ENCODE measurements around the gene HABP4.
A peak's percentile ranks its signal among the peaks of the same experiment; 100 is the strongest.

Gene HABP4

GRCh38 chr9:96435345-96435744, 14.6 kb upstream of the HABP4 start:
- no peak for DNase-seq (ENCODE audit: low spot score)

GRCh38 chr9:96436063-96436455, 13.9 kb upstream of the HABP4 start:
- DNase-seq (ENCODE audit: low spot score) = no peak

- no peak for DNase-seq (ENCODE audit: low spot score)
These were observed 13.4 kb upstream of the HABP4 start for GRCh38 chr9:96436456-96437126.

GRCh38 chr9:96437454-96437853, 12.5 kb upstream of the HABP4 start:
- DNase-seq (ENCODE audit: low spot score) = no peak

GRCh38 chr9:96440671-96441199, 9.2 kb upstream of the HABP4 start:
- no peak for DNase-seq (ENCODE audit: low spot score)

GRCh38 chr9:96441798-96442445, 8.0 kb upstream of the HABP4 start:
- DNase-seq (ENCODE audit: low spot score) = peak; percentile 83

GRCh38 chr9:96442491-96442890, 7.5 kb upstream of the HABP4 start:
- DNase-seq (ENCODE audit: low spot score) = peak; percentile 38

GRCh38 chr9:96447406-96447805, 2.6 kb upstream of the HABP4 start:
- no peak for DNase-seq (ENCODE audit: low spot score)

- no peak for DNase-seq (ENCODE audit: low spot score)
These were observed 1.3 kb upstream of the HABP4 start for GRCh38 chr9:96448546-96449170.

- no peak for DNase-seq (ENCODE audit: low spot score)
These were observed 485 bp upstream of the HABP4 start for GRCh38 chr9:96449523-96449844.

- DNase-seq (ENCODE audit: low spot score) = peak; percentile 60
These were observed 902 bp downstream of the HABP4 start for GRCh38 chr9:96450613-96451528.

GRCh38 chr9:96453625-96454024, 3.7 kb downstream of the HABP4 start:
- peak; percentile 76 for DNase-seq (ENCODE audit: low spot score)

GRCh38 chr9:96457266-96457665, 7.3 kb downstream of the HABP4 start:
- DNase-seq (ENCODE audit: low spot score) = no peak

- DNase-seq (ENCODE audit: low spot score) = no peak
These were observed 8.3 kb downstream of the HABP4 start for GRCh38 chr9:96458226-96458625.

GRCh38 chr9:96459268-96460007, 9.5 kb downstream of the HABP4 start:
- no peak for DNase-seq (ENCODE audit: low spot score)

- no peak for DNase-seq (ENCODE audit: low spot score)
These were observed 10.5 kb downstream of the HABP4 start for GRCh38 chr9:96460470-96460869.

GRCh38 chr9:96460882-96461281, 10.9 kb downstream of the HABP4 start:
- DNase-seq (ENCODE audit: low spot score) = no peak

- no peak for DNase-seq (ENCODE audit: low spot score)
These were observed 11.4 kb downstream of the HABP4 start for GRCh38 chr9:96461336-96461735.

- no peak for DNase-seq (ENCODE audit: low spot score)
These were observed 12.6 kb downstream of the HABP4 start for GRCh38 chr9:96462541-96462940.

GRCh38 chr9:96464426-96464825, 14.5 kb downstream of the HABP4 start:
- no peak for DNase-seq (ENCODE audit: low spot score)

- DNase-seq (ENCODE audit: low spot score) = no peak
These were observed 17.8 kb downstream of the HABP4 start for GRCh38 chr9:96467784-96468183.

- DNase-seq (ENCODE audit: low spot score) = no peak
These were observed 26.0 kb downstream of the HABP4 start for GRCh38 chr9:96476013-96476412.

Measured in RKO (cell line).